HL-60 (cell line): ENCODE measurements around the gene DIS3L.

Experiments used
- DNase-seq, 2 experiments: peaks; one replicate each; pipeline ENCODE4 v3.0.0-alpha.2; 2010 to 2020; ENCODE audit warnings: low read depth in 1 of 2, low spot score in 1 of 2
- H3K27ac ChIP-seq: fragments of 250-450 bp; sonication (Bioruptor Pico); replicated peaks from 2 replicates; pipeline ENCODE4 v1.5.1; 2020; ENCODE audit warnings: mild to moderate bottlenecking, moderate library complexity
- H3K27me3 ChIP-seq: fragments of 250-450 bp; sonication (Bioruptor Pico); 2 replicates; pipeline ENCODE4 v1.5.1; 2021; ENCODE audit warnings: mild to moderate bottlenecking, moderate library complexity; ENCODE audit not compliant: insufficient read depth, poor library complexity, severe bottlenecking
- H3K4me3 ChIP-seq: replicated peaks from 2 replicates; pipeline ENCODE4 v1.5.1; 2011; ENCODE audit warnings: mild to moderate bottlenecking, control low read depth, low read length; ENCODE audit not compliant: insufficient read depth
- GABPA ChIP-seq: IDR thresholded peaks from 2 replicates; pipeline ENCODE4 v1.6.1; 2012; ENCODE audit warnings: low read depth
- POLR2AphosphoS5 ChIP-seq: IDR thresholded peaks from 2 replicates; pipeline ENCODE4 v1.6.1; 2012; ENCODE audit warnings: low read depth
- SPI1 ChIP-seq: IDR thresholded peaks from 2 replicates; pipeline ENCODE4 v1.6.1; 2012; ENCODE audit warnings: low read depth, mild to moderate bottlenecking, borderline replicate concordance
- TF ChIP-seq, protein P1 (sequence below): IDR thresholded peaks from one replicate; pipeline ENCODE4 v1.5.1; 2011; ENCODE audit warnings: low read length, control low read depth, inconsistent platforms; ENCODE audit not compliant: insufficient read depth
- TF ChIP-seq, protein P2 (sequence below): IDR thresholded peaks from 2 replicates; pipeline ENCODE4 v1.6.1; 2012; ENCODE audit warnings: low read depth; ENCODE audit not compliant: insufficient replicate concordance

Gene DIS3L

DNA sequence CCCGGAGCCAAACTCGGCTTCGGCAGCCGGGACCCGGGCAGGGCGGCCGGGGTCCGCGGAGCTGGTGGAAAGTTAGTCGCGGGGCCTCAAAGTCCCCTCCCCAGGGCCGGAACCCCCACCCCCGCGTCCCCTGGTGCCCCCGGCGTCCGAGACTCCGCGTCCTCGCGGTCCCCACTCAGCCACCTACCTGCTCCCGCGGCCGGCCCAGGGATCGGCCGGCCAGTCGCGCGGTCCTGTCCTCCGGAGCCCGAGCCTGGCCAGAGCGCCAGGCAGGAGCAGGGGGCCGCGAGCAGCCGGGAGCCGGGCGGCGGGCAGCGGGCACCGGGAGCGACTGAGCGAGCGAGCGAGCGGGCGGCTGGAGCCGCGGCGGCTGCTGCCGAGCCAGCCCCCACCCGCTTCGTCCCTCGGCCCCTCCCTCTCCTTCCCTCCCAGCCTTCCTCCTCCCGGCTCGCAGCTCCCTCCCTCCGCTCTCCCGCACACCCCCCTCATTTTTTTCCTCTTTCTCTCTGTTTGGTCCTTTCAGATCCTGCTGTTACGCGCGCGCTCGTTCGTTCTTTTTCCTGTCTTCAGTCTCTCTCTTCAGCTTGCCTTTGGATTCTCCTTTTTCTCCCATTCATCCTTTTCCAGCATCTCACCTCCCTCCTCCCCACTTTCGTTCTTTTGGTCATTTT, 39.8 kb upstream of the DIS3L start, which contains the start of gene MEGF11:
TSS of gene MEGF11 (minus strand) at position 333 of the 671 bp plus-strand sequence. CDS start 125,347 bp downstream, outside the sequence.
- TF ChIP-seq GABPA (no peak), SPI1 (no peak), POLR2AphosphoS5 (no peak)
- TF ChIP-seq, protein P1, sequence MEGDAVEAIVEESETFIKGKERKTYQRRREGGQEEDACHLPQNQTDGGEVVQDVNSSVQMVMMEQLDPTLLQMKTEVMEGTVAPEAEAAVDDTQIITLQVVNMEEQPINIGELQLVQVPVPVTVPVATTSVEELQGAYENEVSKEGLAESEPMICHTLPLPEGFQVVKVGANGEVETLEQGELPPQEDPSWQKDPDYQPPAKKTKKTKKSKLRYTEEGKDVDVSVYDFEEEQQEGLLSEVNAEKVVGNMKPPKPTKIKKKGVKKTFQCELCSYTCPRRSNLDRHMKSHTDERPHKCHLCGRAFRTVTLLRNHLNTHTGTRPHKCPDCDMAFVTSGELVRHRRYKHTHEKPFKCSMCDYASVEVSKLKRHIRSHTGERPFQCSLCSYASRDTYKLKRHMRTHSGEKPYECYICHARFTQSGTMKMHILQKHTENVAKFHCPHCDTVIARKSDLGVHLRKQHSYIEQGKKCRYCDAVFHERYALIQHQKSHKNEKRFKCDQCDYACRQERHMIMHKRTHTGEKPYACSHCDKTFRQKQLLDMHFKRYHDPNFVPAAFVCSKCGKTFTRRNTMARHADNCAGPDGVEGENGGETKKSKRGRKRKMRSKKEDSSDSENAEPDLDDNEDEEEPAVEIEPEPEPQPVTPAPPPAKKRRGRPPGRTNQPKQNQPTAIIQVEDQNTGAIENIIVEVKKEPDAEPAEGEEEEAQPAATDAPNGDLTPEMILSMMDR: no peak
- TF ChIP-seq, protein P2, sequence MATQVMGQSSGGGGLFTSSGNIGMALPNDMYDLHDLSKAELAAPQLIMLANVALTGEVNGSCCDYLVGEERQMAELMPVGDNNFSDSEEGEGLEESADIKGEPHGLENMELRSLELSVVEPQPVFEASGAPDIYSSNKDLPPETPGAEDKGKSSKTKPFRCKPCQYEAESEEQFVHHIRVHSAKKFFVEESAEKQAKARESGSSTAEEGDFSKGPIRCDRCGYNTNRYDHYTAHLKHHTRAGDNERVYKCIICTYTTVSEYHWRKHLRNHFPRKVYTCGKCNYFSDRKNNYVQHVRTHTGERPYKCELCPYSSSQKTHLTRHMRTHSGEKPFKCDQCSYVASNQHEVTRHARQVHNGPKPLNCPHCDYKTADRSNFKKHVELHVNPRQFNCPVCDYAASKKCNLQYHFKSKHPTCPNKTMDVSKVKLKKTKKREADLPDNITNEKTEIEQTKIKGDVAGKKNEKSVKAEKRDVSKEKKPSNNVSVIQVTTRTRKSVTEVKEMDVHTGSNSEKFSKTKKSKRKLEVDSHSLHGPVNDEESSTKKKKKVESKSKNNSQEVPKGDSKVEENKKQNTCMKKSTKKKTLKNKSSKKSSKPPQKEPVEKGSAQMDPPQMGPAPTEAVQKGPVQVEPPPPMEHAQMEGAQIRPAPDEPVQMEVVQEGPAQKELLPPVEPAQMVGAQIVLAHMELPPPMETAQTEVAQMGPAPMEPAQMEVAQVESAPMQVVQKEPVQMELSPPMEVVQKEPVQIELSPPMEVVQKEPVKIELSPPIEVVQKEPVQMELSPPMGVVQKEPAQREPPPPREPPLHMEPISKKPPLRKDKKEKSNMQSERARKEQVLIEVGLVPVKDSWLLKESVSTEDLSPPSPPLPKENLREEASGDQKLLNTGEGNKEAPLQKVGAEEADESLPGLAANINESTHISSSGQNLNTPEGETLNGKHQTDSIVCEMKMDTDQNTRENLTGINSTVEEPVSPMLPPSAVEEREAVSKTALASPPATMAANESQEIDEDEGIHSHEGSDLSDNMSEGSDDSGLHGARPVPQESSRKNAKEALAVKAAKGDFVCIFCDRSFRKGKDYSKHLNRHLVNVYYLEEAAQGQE: no peak
- Histone ChIP-seq H3K27ac (no peak within 1 kb of the TSS), H3K4me3 (peak within 1 kb of the TSS; percentile 28), H3K27me3 (peaks cover 70% of the 10 kb centered on the region)
- DNase-seq: no peak

DNA sequence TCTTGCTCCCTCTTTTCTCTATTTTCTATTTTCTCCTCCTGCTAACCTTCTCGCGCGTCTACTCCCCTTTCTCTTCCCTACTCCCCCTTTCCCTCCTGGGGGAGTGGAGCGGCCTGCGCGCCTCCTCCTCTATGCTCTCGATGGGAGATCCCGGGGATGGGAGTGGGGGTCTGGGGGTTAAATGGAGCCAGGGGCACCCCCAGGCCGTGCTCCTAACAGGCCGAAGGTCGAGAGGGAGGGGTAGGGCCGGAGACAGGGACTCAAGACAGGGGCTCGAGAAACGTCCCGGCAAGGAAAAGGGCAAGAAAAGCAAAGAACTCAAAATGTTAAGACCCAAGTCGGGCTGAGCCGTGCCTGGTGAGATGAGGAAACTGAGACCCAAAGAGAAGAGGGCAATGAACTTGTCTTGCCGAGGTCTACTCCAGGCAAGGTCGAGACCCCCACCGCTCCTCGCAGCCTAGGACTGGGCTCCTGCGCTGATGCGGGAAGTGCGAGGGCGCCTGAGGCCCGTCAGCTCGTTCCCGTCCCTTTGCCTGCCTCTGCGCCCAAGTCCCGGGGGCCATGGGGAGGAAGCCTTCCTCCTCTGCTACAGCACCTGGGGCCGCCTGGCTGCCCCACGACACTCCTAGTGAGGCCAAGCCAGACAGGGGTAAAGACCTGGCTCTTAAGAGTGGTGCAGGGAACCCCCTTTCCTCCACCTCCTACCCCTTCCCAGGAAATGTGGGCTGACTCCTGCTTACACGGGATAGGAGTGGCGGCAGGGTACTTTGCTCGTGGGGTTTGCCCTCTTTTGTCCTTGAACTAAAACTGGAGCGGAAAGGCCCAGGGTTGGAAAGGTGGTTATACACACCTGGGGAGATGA, 39.0 kb upstream of the DIS3L start:
- DNase-seq: no peak
- Histone ChIP-seq H3K27ac (no peak overlapping the region), H3K4me3 (no peak overlapping the region; the same call in 1 of the 2 replicates), H3K27me3 (peaks cover 69% of the 10 kb centered on the region)
- TF ChIP-seq, protein P1: no peak
- TF ChIP-seq GABPA (no peak), SPI1 (no peak), POLR2AphosphoS5 (no peak)
- TF ChIP-seq, protein P2: no peak

DNA sequence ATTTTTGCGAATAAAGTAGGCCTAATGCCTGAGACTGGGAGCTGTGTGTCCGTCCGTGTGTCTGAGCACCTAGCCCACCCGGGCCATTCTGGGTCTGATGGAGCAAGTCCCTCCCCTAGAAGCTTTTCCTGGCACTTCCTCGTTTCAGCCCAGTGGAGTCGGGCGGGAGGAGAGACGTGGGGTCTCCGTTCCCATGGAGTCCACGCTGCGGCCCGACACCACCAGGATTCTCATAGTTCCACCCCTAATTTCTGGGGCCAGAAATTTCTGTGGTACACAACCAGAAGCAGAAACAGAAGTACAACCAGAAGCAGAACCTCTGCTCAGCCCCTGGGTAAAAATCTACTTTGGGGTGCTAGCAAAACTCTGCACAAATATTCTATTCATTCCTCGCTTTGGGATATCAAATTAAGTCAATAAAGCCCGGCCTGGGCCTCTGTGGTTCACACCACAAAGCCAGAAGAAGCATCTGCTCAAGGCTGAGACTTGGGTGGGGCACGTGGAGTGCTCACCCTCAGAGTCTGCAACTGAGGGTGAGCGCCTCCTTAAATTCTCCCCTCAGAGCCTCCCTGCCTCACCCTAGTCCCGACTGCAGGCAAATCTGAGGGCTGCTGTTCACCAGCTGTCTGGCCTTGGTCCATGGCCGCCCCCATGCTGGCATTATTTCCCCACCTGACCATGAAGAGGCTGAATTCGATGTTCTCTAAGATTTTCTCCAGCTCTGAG, 38.3 kb upstream of the DIS3L start:
- no peak overlapping the region for H3K4me3 ChIP-seq
- DNase-seq: no peak
- TF ChIP-seq POLR2AphosphoS5 (no peak), GABPA (no peak), SPI1 (no peak)
- TF ChIP-seq, protein P1: no peak
- TF ChIP-seq, protein P2: no peak
- peaks cover 62% of the 10 kb centered on the region for H3K27me3 ChIP-seq
- no peak overlapping the region for H3K27ac ChIP-seq
